Left lung (tissue), 10 donors: ENCODE results near the gene FKBP2. TPM values are rescaled to one million over a fixed set of nuclear protein-coding genes. Genes with fewer than 3 reads are reported as not detected.

ENCODE experiments used
- ATAC-seq: fragments of 200-7000 bp; cut with Tn5 transposase; one replicate; pipeline ENCODE4 v1.9.1; 2020; ENCODE audit warnings: moderate library complexity
- DNase-seq, 4 donors: peaks; one replicate each; pipeline ENCODE4 v3.0.0-alpha.2; 2013 to 2020
- H3K27ac ChIP-seq, 2 donors: fragments of 200-600 bp; sonication (generic) in 1 of 2; one replicate each; pipeline versions ENCODE4 v1.5.0 to v1.8.0; 2020 to 2021
- H3K27me3 ChIP-seq, 2 donors: fragments of 200-600 bp; sonication (generic) in 1 of 2; one replicate each; pipeline versions ENCODE4 v1.5.0 to v1.8.0; 2020 to 2021
- H3K36me3 ChIP-seq, 2 donors: fragments of 200-600 bp; sonication (generic) in 1 of 2; one replicate each; pipeline versions ENCODE4 v1.5.0 to v1.8.0; 2020 to 2021
- H3K4me1 ChIP-seq, 2 donors: fragments of 200-600 bp; one replicate each; pipeline ENCODE4 v1.8.0; 2021
- H3K4me3 ChIP-seq, 2 donors: fragments of 200-600 bp; sonication (generic) in 1 of 2; one replicate each; pipeline versions ENCODE4 v1.5.0 to v1.8.0; 2020 to 2021; ENCODE audit warnings: mild to moderate bottlenecking in 1 of 2
- H3K9me3 ChIP-seq, 2 donors: fragments of 200-600 bp; sonication (generic) in 1 of 2; one replicate each; pipeline versions ENCODE4 v1.5.0 to v1.8.0; 2020 to 2021
- CTCF ChIP-seq, 2 donors: fragments of 200-600 bp; sonication (generic) in 1 of 2; IDR thresholded peaks; one replicate each; pipeline versions ENCODE4 v1.5.0 to v1.8.0; 2021; ENCODE audit warnings: antibody characterized with exemption in 2 of 2
- intact Hi-C, 2 donors: fragments of 100-400 bp; cut with DNase I; formaldehyde crosslinking; loops; one replicate each; pipeline versions ENCODE4 v1.11.2 to v1.14.2; 2022
- polyA plus RNA-seq, 6 donors: library from polyadenylated mRNA; unstranded; fragments of 120-200 nt; gene quantifications; one replicate each; pipeline ENCODE4 v1.2.1, GENCODE V29; 2013; ENCODE audit not compliant: insufficient read length in 6 of 6
- total RNA-seq, 2 donors: library from RNA; stranded (reverse); fragmentation: NEBNext Ultra II Directional; extraction: Animal tissue kit (Norgen Biotek cat#: 25700); gene quantifications; one replicate each; pipeline ENCODE4 v1.2.1, GENCODE V29; 2021
- donor health status: DM: no; HTN: yes; CAD: no.
- donor health status: DM: no; HTN: no; CAD: no.

FKBP2 gene
- total and polyA plus RNA-seq, 8 donors = 59.5 to 81.4 (median 69.7) TPM

- Histone ChIP-seq H3K9me3 (no peaks in the 10 kb centered on the region), H3K4me3 (no peak overlapping the region), H3K27ac (no peak overlapping the region), H3K36me3 (peaks cover 0 to 98% of the 10 kb centered on the region in 2 donors), H3K4me1 (no peaks in the 10 kb centered on the region), H3K27me3 (no peaks in the 10 kb centered on the region)
- no peak for TF ChIP-seq CTCF (IDR thresholded peaks at IDR 0.05)
- ATAC-seq (no peak), DNase-seq (peak in 1 of 4 donors; percentile 20)
- intact Hi-C loops = no loop called here
These were observed 22.1 kb upstream of the FKBP2 start for GRCh38 chr11:64218628-64219353.

GRCh38 chr11:64219354-64219684 is 21.6 kb upstream of the FKBP2 start:
- no peak for TF ChIP-seq CTCF (IDR thresholded peaks at IDR 0.05)
- Histone ChIP-seq H3K27me3 (no peaks in the 10 kb centered on the region), H3K9me3 (no peaks in the 10 kb centered on the region), H3K4me3 (no peak overlapping the region), H3K27ac (no peak overlapping the region), H3K36me3 (peaks cover 0 to 98% of the 10 kb centered on the region in 2 donors), H3K4me1 (no peaks in the 10 kb centered on the region)
- DNase-seq (no peak), ATAC-seq (no peak)
- intact Hi-C loops = no loop called here

- H3K4me1 ChIP-seq = peaks cover 0 to 4% of the 10 kb centered on the region in 2 donors
- no peak for DNase-seq
- no peak for TF ChIP-seq CTCF (IDR thresholded peaks at IDR 0.05)
These were observed 21.1 kb upstream of the FKBP2 start for GRCh38 chr11:64219755-64220154.

DNA sequence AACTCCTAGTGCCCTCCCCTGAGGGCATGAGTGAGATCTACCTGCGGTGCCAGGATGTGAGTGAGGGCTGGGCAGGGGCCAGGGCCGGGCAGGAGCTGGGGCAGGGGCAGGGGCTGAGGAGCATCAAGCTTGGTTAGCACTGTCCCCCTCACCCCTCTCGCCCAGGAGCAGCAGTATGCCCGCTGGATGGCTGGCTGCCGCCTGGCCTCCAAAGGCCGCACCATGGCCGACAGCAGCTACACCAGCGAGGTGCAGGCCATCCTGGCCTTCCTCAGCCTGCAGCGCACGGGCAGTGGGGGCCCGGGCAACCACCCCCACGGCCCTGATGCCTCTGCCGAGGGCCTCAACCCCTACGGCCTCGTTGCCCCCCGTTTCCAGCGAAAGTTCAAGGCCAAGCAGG is 20.6 kb upstream of the FKBP2 start:
- no peak for DNase-seq
- no peak for ATAC-seq
- no peaks in the 10 kb centered on the region for H3K27me3 ChIP-seq
- no peak overlapping the region for H3K4me3 ChIP-seq
- TF ChIP-seq CTCF (IDR thresholded peaks at IDR 0.05) = no peak
- H3K36me3 ChIP-seq = peaks cover 0 to 92% of the 10 kb centered on the region in 2 donors
- peaks cover 4 to 9% of the 10 kb centered on the region in 2 donors for H3K4me1 ChIP-seq
- no peaks in the 10 kb centered on the region for H3K9me3 ChIP-seq
- intact Hi-C loops = no loop called here
- no peak overlapping the region for H3K27ac ChIP-seq

More at GRCh38 chr11:64219755-64220154, 21.1 kb upstream of the FKBP2 start:
- H3K27ac ChIP-seq = no peak overlapping the region
- no peaks in the 10 kb centered on the region for H3K27me3 ChIP-seq
- ATAC-seq = no peak
- intact Hi-C loops = no loop called here
- H3K9me3 ChIP-seq = no peaks in the 10 kb centered on the region
- H3K4me3 ChIP-seq = no peak overlapping the region
- peaks cover 0 to 97% of the 10 kb centered on the region in 2 donors for H3K36me3 ChIP-seq

- Histone ChIP-seq H3K27me3 (no peaks in the 10 kb centered on the region), H3K27ac (no peak overlapping the region), H3K9me3 (no peaks in the 10 kb centered on the region), H3K36me3 (peaks cover 0 to 87% of the 10 kb centered on the region in 2 donors), H3K4me1 (peaks cover 9 to 13% of the 10 kb centered on the region in 2 donors), H3K4me3 (no peak overlapping the region)
- DNase-seq (no peak), ATAC-seq (no peak)
- no peak for TF ChIP-seq CTCF (IDR thresholded peaks at IDR 0.05)
- intact Hi-C loops = no loop called here
These were observed 20.1 kb upstream of the FKBP2 start for GRCh38 chr11:64220798-64221197.
